HCT116 (cell line): ENCODE measurements around the gene SMTN. TPM values are rescaled to one million over a fixed set of nuclear protein-coding genes. Genes with fewer than 3 reads are reported as not detected.

ENCODE experiments used
- ATAC-seq: fragments of 200-7000 bp; cut with Tn5 transposase; 2 replicates; pipeline ENCODE4 v1.9.1; 2020; ENCODE audit warnings: mild to moderate bottlenecking, moderate library complexity
- BruUV-seq: library from RNA; stranded (reverse); fragments of 400-500 nt; replicated peaks from 2 replicates; lab custom pipeline; 2021; lab: Mats Ljungman, UMichigan
- CTCF ChIA-PET: fragments of 300-600 bp; sonication (Branson Sonifier 250); formaldehyde crosslinking; loops from one replicate; lab custom pipeline; 2021; ENCODE audit warnings: antibody characterized with exemption; lab: Charles Lee
- POLR2A ChIA-PET: fragments of 300-600, 350-600 bp; sonication (Branson Sonifier 250); formaldehyde crosslinking; loops from one replicate; lab custom pipeline; 2021; ENCODE audit warnings: antibody characterized with exemption; lab: Charles Lee
- RAD21 ChIA-PET, 2 experiments: fragments of 300-600 bp; sonication (Branson Sonifier 250); formaldehyde crosslinking; loops; one replicate each; lab custom pipeline; 2023; ENCODE audit warnings: low total read pairs in 2 of 2; ENCODE audit not compliant: uncharacterized antibody in 2 of 2, unreplicated experiment in 2 of 2, low non-redundant PET in 1 of 2; lab: Charles Lee
- DNase-seq: peaks from one replicate; pipeline ENCODE4 v3.0.0-alpha.2; 2010; ENCODE audit warnings: low read depth, low spot score
- H2AFZ ChIP-seq: fragments of 200-600 bp; shearing (Covaris generic), sonication (generic); 2 replicates; pipeline ENCODE4 v1.6.1; 2017; ENCODE audit warnings: low read depth, mixed run types, mixed read lengths, antibody characterized with exemption, low read length; ENCODE audit not compliant: poor library complexity, severe bottlenecking
- H3K27ac ChIP-seq: 2 replicates; pipeline ENCODE4 v1.5.1; 2012; ENCODE audit warnings: low read depth, low read length
- H3K27me3 ChIP-seq: fragments of 200-600 bp; sonication (generic); 2 replicates; pipeline ENCODE4 v1.6.1; 2016; ENCODE audit warnings: mixed run types, low read length, mixed read lengths; ENCODE audit not compliant: insufficient read depth
- H3K36me3 ChIP-seq, 2 experiments: fragments of 200-500 bp in 1 of 2; fragments of 200-600 bp in 1 of 2; sonication (Bioruptor generic) in 1 of 2; sonication (generic) in 1 of 2; 2 replicates each; pipeline versions ENCODE4 v1.5.1 to v1.6.1; 2014 to 2016; ENCODE audit warnings: low read length in 2 of 2, inconsistent platforms in 1 of 2, mixed read lengths in 1 of 2, mixed run types in 1 of 2; ENCODE audit not compliant: insufficient read depth in 2 of 2, control insufficient read depth in 1 of 2
- H3K4me1 ChIP-seq, 2 experiments: fragments of 200-600 bp in 1 of 2; sonication (generic) in 1 of 2; 2 replicates each; pipeline versions ENCODE4 v1.5.1 to v1.6.1; 2012 to 2017; ENCODE audit warnings: low read length in 2 of 2, inconsistent platforms in 1 of 2, mild to moderate bottlenecking in 1 of 2, mixed read lengths in 1 of 2, mixed run types in 1 of 2, moderate library complexity in 1 of 2; ENCODE audit not compliant: insufficient read depth in 2 of 2, control insufficient read depth in 1 of 2
- H3K4me2 ChIP-seq: fragments of 200-600 bp; sonication (generic); 2 replicates; pipeline ENCODE4 v1.6.1; 2017; ENCODE audit warnings: mixed run types, low read length, mixed read lengths
- H3K4me3 ChIP-seq, 2 experiments: fragments of 200-600 bp in 1 of 2; sonication (generic) in 1 of 2; replicated peaks in 1 of 2; 2 replicates each; pipeline ENCODE4 v1.5.1; 2011 to 2016; ENCODE audit warnings: low read length in 2 of 2, control low read depth in 1 of 2, low read depth in 1 of 2, mild to moderate bottlenecking in 1 of 2, mixed read lengths in 1 of 2, mixed run types in 1 of 2
- H3K79me2 ChIP-seq: fragments of 200-600 bp; sonication (generic); 2 replicates; pipeline ENCODE4 v1.6.1; 2017; ENCODE audit warnings: mild to moderate bottlenecking, mixed run types, low read length, moderate library complexity, mixed read lengths; ENCODE audit not compliant: insufficient read depth
- H3K9ac ChIP-seq: fragments of 200-600 bp; sonication (generic); 2 replicates; pipeline ENCODE4 v1.6.1; 2016; ENCODE audit warnings: low read length, mixed read lengths
- H3K9me2 ChIP-seq: fragments of 200-600 bp; sonication (generic), shearing (Covaris generic); 2 replicates; pipeline ENCODE4 v1.6.1; 2017; ENCODE audit warnings: mixed run types, mild to moderate bottlenecking, moderate library complexity; ENCODE audit not compliant: insufficient read depth
- H3K9me3 ChIP-seq, 2 experiments: fragments of 200-500 bp in 1 of 2; fragments of 200-600 bp in 1 of 2; sonication (Bioruptor generic) in 1 of 2; sonication (generic) in 1 of 2; 2 replicates each; pipeline ENCODE4 v1.6.1; 2014 to 2017; ENCODE audit warnings: low read length in 2 of 2, mixed read lengths in 2 of 2, inconsistent platforms in 1 of 2, low read depth in 1 of 2, mild to moderate bottlenecking in 1 of 2, mixed run types in 1 of 2, moderate library complexity in 1 of 2; ENCODE audit not compliant: control insufficient read depth in 1 of 2, insufficient read depth in 1 of 2
- H4K20me1 ChIP-seq: fragments of 200-600 bp; sonication (generic), shearing (Covaris generic); 2 replicates; pipeline ENCODE4 v1.6.1; 2017; ENCODE audit warnings: mixed run types, mild to moderate bottlenecking, moderate library complexity; ENCODE audit not compliant: insufficient read depth
- ATF3 ChIP-seq: IDR thresholded peaks from 2 replicates; pipeline ENCODE4 v1.6.1; 2012
- CBX3 ChIP-seq: IDR thresholded peaks from 2 replicates; pipeline ENCODE4 v1.6.1; 2012; ENCODE audit warnings: low read depth
- CTCF ChIP-seq, 3 experiments: fragments of 200-600 bp in 1 of 3; sonication (generic) in 1 of 3; IDR thresholded peaks in 2 of 3; conservative IDR thresholded peaks in 1 of 3; 2 replicates each; pipeline ENCODE4 v1.5.1; 2012 to 2017; ENCODE audit warnings: low read depth in 2 of 3, low read length in 2 of 3, antibody characterized with exemption in 1 of 3, borderline replicate concordance in 1 of 3, control low read depth in 1 of 3, mild to moderate bottlenecking in 1 of 3, mixed read lengths in 1 of 3, mixed run types in 1 of 3, moderate library complexity in 1 of 3; ENCODE audit not compliant: insufficient read depth in 1 of 3
- ELF1 ChIP-seq: IDR thresholded peaks from 2 replicates; pipeline ENCODE4 v1.6.1; 2012; ENCODE audit warnings: low read depth, borderline replicate concordance
- EZH2phosphoT487 ChIP-seq: fragments of 200-600 bp; IDR thresholded peaks from 2 replicates; pipeline ENCODE4 v1.6.1; 2018; ENCODE audit warnings: antibody characterized with exemption, borderline replicate concordance
- FOSL1 ChIP-seq: IDR thresholded peaks from 2 replicates; pipeline ENCODE4 v1.6.1; 2012; ENCODE audit warnings: low read depth
- JUND ChIP-seq: IDR thresholded peaks from 2 replicates; pipeline ENCODE4 v1.6.1; 2012
- POLR2AphosphoS5 ChIP-seq: IDR thresholded peaks from 2 replicates; pipeline ENCODE4 v1.6.1; 2011; ENCODE audit warnings: mild to moderate bottlenecking, low read depth, low read length, moderate library complexity
- RAD21 ChIP-seq: IDR thresholded peaks from 2 replicates; pipeline ENCODE4 v1.6.1; 2012; ENCODE audit warnings: low read depth, mild to moderate bottlenecking
- SRF ChIP-seq: IDR thresholded peaks from 2 replicates; pipeline ENCODE4 v1.6.1; 2012; ENCODE audit warnings: low read depth
- YY1 ChIP-seq: IDR thresholded peaks from 2 replicates; pipeline ENCODE4 v1.6.1; 2011; ENCODE audit warnings: low read length, low read depth, moderate library complexity, mild to moderate bottlenecking; ENCODE audit not compliant: insufficient replicate concordance; ENCODE audit errors: extremely low read depth
- ZNF274 ChIP-seq: fragments of 200-500 bp; sonication (Bioruptor generic); IDR thresholded peaks from 2 replicates; pipeline ENCODE4 v1.6.1; 2014; ENCODE audit warnings: mild to moderate bottlenecking, low read depth, low read length, inconsistent platforms
- intact Hi-C: fragments of 100-400 bp; cut with micrococcal nuclease; formaldehyde crosslinking; loops from 2 replicates; pipeline ENCODE4 v1.10.0; 2022
- total RNA-seq: library from RNA; stranded (reverse); gene quantifications from one replicate; pipeline ENCODE4 v1.2.1, GENCODE V29; 2021; ENCODE audit not compliant: unreplicated experiment

The SMTN gene
- total RNA-seq, 1 experiment from 2014 or later = 148 TPM

- Histone ChIP-seq H3K4me3 (peak overlapping the region; percentile 70 to 73), H3K9ac (peak overlapping the region; percentile 56), H3K36me3 (no peaks in the 10 kb centered on the region), H3K4me1 (peaks cover 9 to 25% of the 10 kb centered on the region in 2 experiments), H3K9me2 (no peaks in the 10 kb centered on the region), H2AFZ (no peak overlapping the region), H3K79me2 (no peaks in the 10 kb centered on the region), H3K27ac (peak overlapping the region; percentile 47; the same call in 1 of the 2 replicates), H3K9me3 (no peaks in the 10 kb centered on the region), H3K27me3 (no peaks in the 10 kb centered on the region), H4K20me1 (no peaks in the 10 kb centered on the region), H3K4me2 (peak overlapping the region; percentile 81)
- BruUV-seq = TSS peak; percentile 66
- ChIA-PET CTCF (interaction anchor here (2.5 kb wide), 1 partner anchor 16 kb away, joined by 12 read pairs; the partner anchor contains the start of gene SELENOM), RAD21 (no interaction called here), POLR2A (interaction anchor here (0.9 to 1.5 kb wide), 2 partner anchors 16 to 43 kb away, joined by 3 to 6 read pairs; partner anchors contain the start of genes SELENOM and SMTN)
- DNase-seq = no peak
- TF ChIP-seq RAD21 (no peak), EZH2phosphoT487 (no peak), ZNF274 (no peak), ELF1 (no peak), SRF (no peak), JUND (no peak), CTCF (IDR thresholded peaks at IDR 0.05 in 2 of 3, conservative IDR thresholded peaks at IDR 0.05 in 1 of 3; ENCODE audit: borderline replicate concordance in 1 of 3, insufficient read depth in 1 of 3, low read depth in 2 of 3, low read length in 2 of 3) (no peak), YY1 (no peak), FOSL1 (no peak), CBX3 (no peak), POLR2AphosphoS5 (no peak), ATF3 (no peak)
- intact Hi-C loops = no loop called here
- ATAC-seq = no peak; the same call in 1 of the 2 replicates
These were observed 42.1 kb downstream of the SMTN start for GRCh38 chr22:31123292-31123602.
